Measurements from ENCODE around the gene PAFAH1B1.
"Not testable (repeated sequence)": the region's sequence is repeated elsewhere in the genome, so short reads cannot be mapped to it uniquely, and the experiment has no call there.

Gene PAFAH1B1

GRCh38 chr17:2622721-2623301 lies 29.4 kb downstream of the PAFAH1B1 start:
- H3K9me3 ChIP-seq (ENCODE audit: control insufficient read depth, insufficient read depth, low read depth, low read length); H3K4me3 ChIP-seq (ENCODE audit: low read depth, low read length); H3K27ac ChIP-seq (ENCODE audit: extremely low read depth, low read depth, low read length); H3K4me1 ChIP-seq (ENCODE audit: control insufficient read depth, insufficient read depth, low read length); POLR2A ChIA-PET: not testable (repeated sequence)
- TF ChIP-seq ZNF585B (tag by site-specific recombination; IDR thresholded peaks at IDR 0.05) (peak; percentile 93), SETDB1 (IDR thresholded peaks at IDR 0.05; ENCODE audit: insufficient read length, low read length) (peak; percentile 50)
- peaks cover 7 to 19% of the 10 kb centered on the region in 2 experiments for H3K36me3 ChIP-seq (ENCODE audit: control insufficient read depth in 2 of 2, insufficient read depth in 1 of 2, low read length in 2 of 2)
- CTCF ChIA-PET, result interaction anchor here (1.2 kb wide), 1 partner anchor 12 kb away, joined by 3 read pairs; no protein-coding TSS in a partner anchor

- no peak overlapping the region for H3K4me3 ChIP-seq (ENCODE audit: low read depth, low read length)
- TF ChIP-seq SCRT2 (tag by site-specific recombination; IDR thresholded peaks at IDR 0.05) (peak; percentile 56; the same call in 1 of the 2 replicates), ZNF248 (tag by site-specific recombination; IDR thresholded peaks at IDR 0.05) (no peak), ZNF132 (tag by site-specific recombination; IDR thresholded peaks at IDR 0.05; ENCODE audit: borderline replicate concordance) (no peak), ZNF623 (tag by site-specific recombination; IDR thresholded peaks at IDR 0.05) (no peak), ZNF366 (tag by site-specific recombination; conservative IDR thresholded peaks at IDR 0.05) (no peak)
- ChIA-PET POLR2A (no interaction called here), CTCF (no interaction called here)
- H3K9me3 ChIP-seq (ENCODE audit: control insufficient read depth, insufficient read depth, low read depth, low read length), result no peaks in the 10 kb centered on the region
- H3K4me1 ChIP-seq (ENCODE audit: control insufficient read depth, insufficient read depth, low read length), result peaks cover 7% of the 10 kb centered on the region; the same call in 1 of the 2 replicates
- peaks cover 5 to 19% of the 10 kb centered on the region in 2 experiments for H3K36me3 ChIP-seq (ENCODE audit: control insufficient read depth in 2 of 2, insufficient read depth in 1 of 2, low read length in 2 of 2)
- no peak overlapping the region for H3K27ac ChIP-seq (ENCODE audit: extremely low read depth, low read depth, low read length)
These were observed 30.9 kb downstream of the PAFAH1B1 start for GRCh38 chr17:2624292-2624731.

- H3K27ac ChIP-seq (ENCODE audit: extremely low read depth, low read depth, low read length); H3K9me3 ChIP-seq (ENCODE audit: control insufficient read depth, insufficient read depth, low read depth, low read length); POLR2A ChIA-PET; CTCF ChIA-PET; H3K4me1 ChIP-seq (ENCODE audit: control insufficient read depth, insufficient read depth, low read length); H3K4me3 ChIP-seq (ENCODE audit: low read depth, low read length): not testable (repeated sequence)
- peaks cover 0 to 12% of the 10 kb centered on the region in 2 experiments for H3K36me3 ChIP-seq (ENCODE audit: control insufficient read depth in 2 of 2, insufficient read depth in 1 of 2, low read length in 2 of 2)
- 0 out of 2 replicates have a peak, but pooled peaks have one; percentile 45 for TF ChIP-seq ZEB2 (tag by site-specific recombination; IDR thresholded peaks at IDR 0.05)
- 0 out of 2 replicates have a peak, but pooled peaks have one; percentile 41 for TF ChIP-seq OVOL3 (tag by site-specific recombination; IDR thresholded peaks at IDR 0.05)
- peak; percentile 27 for TF ChIP-seq ZBTB26 (tag by site-specific recombination; optimal IDR thresholded peaks at IDR 0.05)
- TF ChIP-seq BCL6B (tag by site-specific recombination; IDR thresholded peaks at IDR 0.05), result peak; percentile 32; the same call in 1 of the 2 replicates
- peak; percentile 82 for TF ChIP-seq ZNF423 (tag by site-specific recombination; IDR thresholded peaks at IDR 0.05)
- TF ChIP-seq ZNF639 (tag by site-specific recombination; IDR thresholded peaks at IDR 0.05), result 0 out of 2 replicates have a peak, but pooled peaks have one; percentile 35
- peak; percentile 73; the same call in 1 of the 2 replicates for TF ChIP-seq ZSCAN23 (tag by site-specific recombination; IDR thresholded peaks at IDR 0.05)
- peak; percentile 68 for TF ChIP-seq KLF8 (tag by site-specific recombination; IDR thresholded peaks at IDR 0.05)
- peak; percentile 96 for TF ChIP-seq OSR2 (tag by site-specific recombination; IDR thresholded peaks at IDR 0.05)
- TF ChIP-seq SP7 (tag by site-specific recombination; IDR thresholded peaks at IDR 0.05), result peak; percentile 28; the same call in 1 of the 2 replicates
- peak; percentile 63 for TF ChIP-seq GFI1B (tag by site-specific recombination; IDR thresholded peaks at IDR 0.05)
- peak; percentile 86 for TF ChIP-seq BCL11A (tag by site-specific recombination; IDR thresholded peaks at IDR 0.05; ENCODE audit: low read depth)
- TF ChIP-seq ZNF324 (tag by site-specific recombination; IDR thresholded peaks at IDR 0.05), result 0 out of 2 replicates have a peak, but pooled peaks have one; percentile 27
- TF ChIP-seq TSHZ1 (tag by site-specific recombination; IDR thresholded peaks at IDR 0.05; ENCODE audit: borderline replicate concordance), result peak; percentile 24; the same call in 1 of the 2 replicates
These were observed 33.3 kb downstream of the PAFAH1B1 start for GRCh38 chr17:2626626-2627219.

Data from HEK293 (cell line).